Neutrophil (primary cell): ENCODE measurements around the gene BANK1.

Source experiments
- H3K27ac ChIP-seq: fragments of 200-600 bp; sonication (generic); 2 replicates; pipeline ENCODE4 v1.5.1; 2016; ENCODE audit warnings: mild to moderate bottlenecking, moderate library complexity
- H3K27me3 ChIP-seq: fragments of 200-600 bp; sonication (generic); 2 replicates; pipeline ENCODE4 v1.6.0; 2016; ENCODE audit warnings: mild to moderate bottlenecking
- H3K36me3 ChIP-seq: fragments of 200-600 bp; sonication (generic); 2 replicates; pipeline ENCODE4 v1.5.1; 2017
- H3K4me1 ChIP-seq, 2 experiments: fragments of 200-600 bp in 1 of 2; sonication (generic) in 1 of 2; 1 replicate in 1 of 2; 2 replicates in 1 of 2; pipeline versions ENCODE4 v1.5.1 to v1.6.1; 2013 to 2016; ENCODE audit warnings: low read depth in 1 of 2, low read length in 1 of 2, mild to moderate bottlenecking in 1 of 2, moderate library complexity in 1 of 2; ENCODE audit not compliant: control insufficient read depth in 1 of 2, insufficient read depth in 1 of 2
- H3K4me3 ChIP-seq, 2 experiments: fragments of 200-600 bp in 1 of 2; sonication (generic) in 1 of 2; 1 replicate in 1 of 2; 2 replicates in 1 of 2; pipeline ENCODE4 v1.5.1; 2013 to 2016; ENCODE audit warnings: low read depth in 1 of 2, low read length in 1 of 2, mild to moderate bottlenecking in 1 of 2, moderate library complexity in 1 of 2
- H3K9me3 ChIP-seq: fragments of 200-600 bp; sonication (generic); 2 replicates; pipeline ENCODE4 v1.5.1; 2016
- TF ChIP-seq, protein P1 (sequence below): fragments of 200-600 bp; sonication (generic); IDR thresholded peaks from 2 replicates; pipeline ENCODE4 v1.5.1; 2016; ENCODE audit warnings: antibody characterized with exemption

Gene BANK1

GRCh38 chr4:102089850-102090621 is 299.5 kb downstream of the BANK1 start:
- no peaks in the 10 kb centered on the region for H3K4me1 ChIP-seq
- no peaks in the 10 kb centered on the region for H3K27me3 ChIP-seq
- H3K36me3 ChIP-seq, result no peaks in the 10 kb centered on the region
- TF ChIP-seq, protein P1, sequence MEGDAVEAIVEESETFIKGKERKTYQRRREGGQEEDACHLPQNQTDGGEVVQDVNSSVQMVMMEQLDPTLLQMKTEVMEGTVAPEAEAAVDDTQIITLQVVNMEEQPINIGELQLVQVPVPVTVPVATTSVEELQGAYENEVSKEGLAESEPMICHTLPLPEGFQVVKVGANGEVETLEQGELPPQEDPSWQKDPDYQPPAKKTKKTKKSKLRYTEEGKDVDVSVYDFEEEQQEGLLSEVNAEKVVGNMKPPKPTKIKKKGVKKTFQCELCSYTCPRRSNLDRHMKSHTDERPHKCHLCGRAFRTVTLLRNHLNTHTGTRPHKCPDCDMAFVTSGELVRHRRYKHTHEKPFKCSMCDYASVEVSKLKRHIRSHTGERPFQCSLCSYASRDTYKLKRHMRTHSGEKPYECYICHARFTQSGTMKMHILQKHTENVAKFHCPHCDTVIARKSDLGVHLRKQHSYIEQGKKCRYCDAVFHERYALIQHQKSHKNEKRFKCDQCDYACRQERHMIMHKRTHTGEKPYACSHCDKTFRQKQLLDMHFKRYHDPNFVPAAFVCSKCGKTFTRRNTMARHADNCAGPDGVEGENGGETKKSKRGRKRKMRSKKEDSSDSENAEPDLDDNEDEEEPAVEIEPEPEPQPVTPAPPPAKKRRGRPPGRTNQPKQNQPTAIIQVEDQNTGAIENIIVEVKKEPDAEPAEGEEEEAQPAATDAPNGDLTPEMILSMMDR, result no peak
- H3K27ac ChIP-seq, result no peak overlapping the region
- H3K4me3 ChIP-seq, result no peak overlapping the region
- H3K9me3 ChIP-seq, result no peaks in the 10 kb centered on the region

- Histone ChIP-seq H3K36me3 (no peaks in the 10 kb centered on the region), H3K4me3 (no peak overlapping the region), H3K27ac (no peak overlapping the region), H3K9me3 (no peaks in the 10 kb centered on the region), H3K4me1 (no peaks in the 10 kb centered on the region), H3K27me3 (no peaks in the 10 kb centered on the region)
- TF ChIP-seq, protein P1, result no peak
Measured at GRCh38 chr4:102091656-102092055, 301.1 kb downstream of the BANK1 start.

DNA sequence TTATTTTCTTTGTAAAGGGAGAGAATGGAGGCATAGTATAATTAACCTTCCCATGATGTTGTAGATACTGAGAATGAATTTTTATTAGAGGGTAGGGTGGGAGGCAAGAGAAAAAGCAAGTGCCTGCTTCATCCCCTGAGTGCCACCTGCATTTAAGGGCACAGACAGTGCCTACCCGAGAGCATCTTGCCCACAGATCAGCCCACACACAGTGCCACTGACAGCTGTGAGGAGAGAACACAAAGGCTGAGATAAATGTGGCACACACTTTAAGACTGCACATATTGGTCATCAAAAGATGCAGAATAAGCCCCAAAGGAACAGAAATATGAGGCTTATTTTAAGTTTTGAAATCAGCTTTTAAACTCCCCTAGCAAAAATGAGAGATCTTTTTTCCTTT is 304.0 kb downstream of the BANK1 start:
- H3K36me3 ChIP-seq, result no peaks in the 10 kb centered on the region
- H3K27me3 ChIP-seq, result no peaks in the 10 kb centered on the region
- H3K4me1 ChIP-seq, result no peaks in the 10 kb centered on the region
- no peak overlapping the region for H3K4me3 ChIP-seq
- no peak overlapping the region for H3K27ac ChIP-seq
- TF ChIP-seq, protein P1, result no peak
- H3K9me3 ChIP-seq, result no peaks in the 10 kb centered on the region

DNA sequence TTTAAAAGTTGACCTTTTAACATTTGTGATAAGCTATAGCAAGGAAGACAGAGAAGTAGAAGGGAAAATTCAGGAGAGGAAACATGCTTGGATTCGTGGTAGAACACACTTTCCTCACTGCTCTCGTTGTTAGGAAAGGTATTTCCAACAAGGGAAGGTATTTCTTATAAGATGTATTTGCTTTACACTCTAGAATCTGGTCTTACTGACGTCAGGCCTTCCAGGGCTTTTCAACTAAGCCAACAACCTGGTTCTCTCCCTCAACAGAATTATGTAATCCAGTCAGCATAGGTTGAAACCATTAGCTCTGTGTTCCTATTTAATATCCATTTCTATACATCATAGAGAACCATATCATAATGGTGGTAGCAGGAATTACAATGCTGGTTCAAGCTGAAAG is 312.8 kb downstream of the BANK1 start:
- Histone ChIP-seq H3K27ac (no peak overlapping the region), H3K4me1 (no peaks in the 10 kb centered on the region), H3K4me3 (no peak overlapping the region), H3K27me3 (no peaks in the 10 kb centered on the region), H3K36me3 (no peaks in the 10 kb centered on the region), H3K9me3 (no peaks in the 10 kb centered on the region)
- TF ChIP-seq, protein P1, result no peak

- H3K4me1 ChIP-seq, result no peaks in the 10 kb centered on the region
- TF ChIP-seq, protein P1, result no peak
Measured at GRCh38 chr4:102104278-102104677, 313.7 kb downstream of the BANK1 start.

More at GRCh38 chr4:102104278-102104677, 313.7 kb downstream of the BANK1 start:
- no peak overlapping the region for H3K4me3 ChIP-seq
- H3K9me3 ChIP-seq, result no peaks in the 10 kb centered on the region
- H3K36me3 ChIP-seq, result no peaks in the 10 kb centered on the region
- H3K27me3 ChIP-seq, result no peaks in the 10 kb centered on the region
- no peak overlapping the region for H3K27ac ChIP-seq
